OCI-LY7 (cell line): ENCODE data around the gene DHRS12. TPM values are rescaled to one million over a fixed set of nuclear protein-coding genes. Genes with fewer than 3 reads are reported as not detected.

Experiments
- BruUV-seq: library from RNA; stranded (reverse); fragments of 400-500 nt; replicated peaks from 2 replicates; lab custom pipeline; 2021; lab: Mats Ljungman, UMichigan
- CTCF ChIA-PET: fragments of 300-600 bp; sonication (Branson Sonifier 250); formaldehyde crosslinking; loops from one replicate; lab custom pipeline; 2022; ENCODE audit warnings: antibody characterized with exemption; ENCODE audit not compliant: unreplicated experiment; lab: Charles Lee
- POLR2A ChIA-PET: fragments of 300-600 bp; sonication (Branson Sonifier 250); formaldehyde crosslinking; loops from one replicate; lab custom pipeline; 2022; ENCODE audit warnings: antibody characterized with exemption; lab: Charles Lee
- DNase-seq: peaks from one replicate; pipeline ENCODE4 v3.0.0-alpha.2; 2015; ENCODE audit warnings: low spot score
- H2AFZ ChIP-seq: fragments of 200-600 bp; sonication (generic), shearing (Covaris generic); 2 replicates; pipeline ENCODE4 v1.6.1; 2014; ENCODE audit warnings: mild to moderate bottlenecking, antibody characterized with exemption, low read length, moderate library complexity
- H3K27ac ChIP-seq: fragments of 200-600 bp; sonication (generic); 2 replicates; pipeline ENCODE4 v1.5.1; 2014; ENCODE audit warnings: mixed run types, low read depth, mild to moderate bottlenecking, moderate library complexity, low read length, inconsistent platforms; ENCODE audit not compliant: poor library complexity, severe bottlenecking
- H3K36me3 ChIP-seq: fragments of 200-600 bp; sonication (generic); 2 replicates; pipeline ENCODE4 v1.6.1; 2014; ENCODE audit warnings: mild to moderate bottlenecking, antibody characterized with exemption, low read length, moderate library complexity, mixed read lengths; ENCODE audit not compliant: insufficient read depth
- H3K4me1 ChIP-seq: fragments of 200-600 bp; sonication (generic); 2 replicates; pipeline ENCODE4 v1.5.1; 2014; ENCODE audit warnings: mild to moderate bottlenecking, low read length; ENCODE audit not compliant: insufficient read depth, poor library complexity, severe bottlenecking
- H3K4me2 ChIP-seq: fragments of 200-600 bp; sonication (generic); 2 replicates; pipeline ENCODE4 v1.6.1; 2014; ENCODE audit warnings: mild to moderate bottlenecking, low read length
- H3K4me3 ChIP-seq: fragments of 200-600 bp; sonication (generic); 2 replicates; pipeline ENCODE4 v1.5.1; 2014; ENCODE audit warnings: mild to moderate bottlenecking, low read depth, low read length; ENCODE audit not compliant: poor library complexity, severe bottlenecking
- H3K79me2 ChIP-seq: fragments of 200-600 bp; sonication (generic); 2 replicates; pipeline ENCODE4 v1.6.1; 2016; ENCODE audit warnings: low read depth, mild to moderate bottlenecking, low read length, moderate library complexity, mixed read lengths; ENCODE audit not compliant: insufficient read depth
- H3K9me2 ChIP-seq: fragments of 200-600 bp; sonication (generic); 2 replicates; pipeline ENCODE4 v1.6.1; 2016; ENCODE audit warnings: mild to moderate bottlenecking, low read length, mixed read lengths; ENCODE audit not compliant: insufficient read depth
- H3K9me3 ChIP-seq: fragments of 200-600 bp; sonication (generic); 2 replicates; pipeline ENCODE4 v1.6.1; 2014; ENCODE audit warnings: mild to moderate bottlenecking, mixed run types, low read length, mixed read lengths
- H4K20me1 ChIP-seq: fragments of 200-600 bp; sonication (generic); 2 replicates; pipeline ENCODE4 v1.6.1; 2014; ENCODE audit warnings: mild to moderate bottlenecking, antibody characterized with exemption, low read length, moderate library complexity, mixed read lengths; ENCODE audit not compliant: insufficient read depth
- EZH2phosphoT487 ChIP-seq: fragments of 200-600 bp; sonication (generic); IDR thresholded peaks from 2 replicates; pipeline ENCODE4 v1.6.1; 2018; ENCODE audit warnings: low read depth, borderline replicate concordance, mild to moderate bottlenecking, mixed run types, antibody characterized with exemption, low read length, moderate library complexity, mixed read lengths
- intact Hi-C: fragments of 100-400 bp; cut with micrococcal nuclease; formaldehyde crosslinking; loops from one replicate; pipeline ENCODE4 v1.10.0; 2022; ENCODE audit not compliant: unreplicated experiment
- total RNA-seq, 2 experiments: library from RNA; depleted of rRNA in 1 of 2; stranded (reverse); fragments of >200 nt in 1 of 2; shearing (Covaris generic) in 1 of 2; gene quantifications; 2 replicates each; pipeline ENCODE4 v1.2.3, GENCODE V29; 2014 to 2022
- TF ChIP-seq, protein P1 (sequence below): fragments of 200-600 bp; sonication (generic); conservative IDR thresholded peaks from 2 replicates; pipeline ENCODE4 v1.5.1; 2014; ENCODE audit warnings: mild to moderate bottlenecking, antibody characterized with exemption, low read length, moderate library complexity, mixed read lengths

Gene DHRS12
- total RNA-seq, 2 experiments from 2014 or later, result 3.5 to 11.9 TPM

DNA sequence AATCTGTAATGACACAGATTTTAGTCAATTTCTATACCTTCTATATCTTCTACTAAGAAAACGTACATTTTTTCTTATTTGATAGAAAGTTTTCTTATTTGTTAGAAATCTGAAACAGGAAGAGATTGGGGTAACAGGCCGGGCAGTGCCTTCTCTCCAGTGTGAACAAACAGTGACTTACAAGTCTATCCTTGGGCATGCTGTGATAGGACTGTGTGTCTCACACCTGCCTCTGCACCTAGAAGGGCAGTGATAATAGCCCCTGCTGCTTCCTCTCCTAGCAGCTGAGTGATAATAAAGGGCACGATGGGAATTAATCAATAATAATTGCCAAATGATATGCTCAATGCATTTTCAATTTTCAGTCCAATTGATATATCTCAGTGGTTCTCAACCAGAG, 39.6 kb upstream of the DHRS12 start:
- H3K4me3 ChIP-seq, result no peak overlapping the region
- CTCF ChIA-PET, result no interaction called here
- H3K9me2 ChIP-seq, result no peaks in the 10 kb centered on the region
- H2AFZ ChIP-seq, result no peak overlapping the region
- peaks cover 3% of the 10 kb centered on the region for H3K4me1 ChIP-seq
- POLR2A ChIA-PET, result interaction anchor here (1.2 kb wide), 1 partner anchor 10 kb away, joined by 4 read pairs; no protein-coding TSS in a partner anchor
- no peak overlapping the region for H3K4me2 ChIP-seq
- TF ChIP-seq, protein P1, sequence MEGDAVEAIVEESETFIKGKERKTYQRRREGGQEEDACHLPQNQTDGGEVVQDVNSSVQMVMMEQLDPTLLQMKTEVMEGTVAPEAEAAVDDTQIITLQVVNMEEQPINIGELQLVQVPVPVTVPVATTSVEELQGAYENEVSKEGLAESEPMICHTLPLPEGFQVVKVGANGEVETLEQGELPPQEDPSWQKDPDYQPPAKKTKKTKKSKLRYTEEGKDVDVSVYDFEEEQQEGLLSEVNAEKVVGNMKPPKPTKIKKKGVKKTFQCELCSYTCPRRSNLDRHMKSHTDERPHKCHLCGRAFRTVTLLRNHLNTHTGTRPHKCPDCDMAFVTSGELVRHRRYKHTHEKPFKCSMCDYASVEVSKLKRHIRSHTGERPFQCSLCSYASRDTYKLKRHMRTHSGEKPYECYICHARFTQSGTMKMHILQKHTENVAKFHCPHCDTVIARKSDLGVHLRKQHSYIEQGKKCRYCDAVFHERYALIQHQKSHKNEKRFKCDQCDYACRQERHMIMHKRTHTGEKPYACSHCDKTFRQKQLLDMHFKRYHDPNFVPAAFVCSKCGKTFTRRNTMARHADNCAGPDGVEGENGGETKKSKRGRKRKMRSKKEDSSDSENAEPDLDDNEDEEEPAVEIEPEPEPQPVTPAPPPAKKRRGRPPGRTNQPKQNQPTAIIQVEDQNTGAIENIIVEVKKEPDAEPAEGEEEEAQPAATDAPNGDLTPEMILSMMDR, result no peak
- TF ChIP-seq EZH2phosphoT487, result no peak
- no peak overlapping the region for H3K27ac ChIP-seq
- H4K20me1 ChIP-seq, result no peaks in the 10 kb centered on the region
- H3K9me3 ChIP-seq, result no peaks in the 10 kb centered on the region
- intact Hi-C loops, result no loop called here
- no peaks in the 10 kb centered on the region for H3K36me3 ChIP-seq
- no TSS peak for BruUV-seq
- H3K79me2 ChIP-seq, result no peaks in the 10 kb centered on the region
- DNase-seq, result no peak

DNA sequence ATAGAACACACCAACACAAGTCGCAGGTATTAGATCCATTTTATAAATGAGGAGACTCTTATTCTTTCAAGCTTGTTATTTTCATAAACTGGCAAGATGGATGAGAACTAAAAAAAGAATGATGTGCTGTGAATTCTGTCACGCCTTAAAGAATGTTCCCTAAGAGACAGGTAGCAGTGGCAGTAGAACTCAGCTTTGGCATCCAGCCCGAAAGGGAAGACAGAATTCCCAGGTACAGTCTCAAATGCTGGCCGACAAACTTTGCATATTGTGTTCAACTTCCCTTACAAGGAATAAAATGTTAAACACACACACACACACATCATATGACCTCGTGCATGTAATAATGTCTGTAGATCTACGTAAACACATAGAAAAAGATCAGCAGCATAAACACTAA, 37.8 kb upstream of the DHRS12 start:
- intact Hi-C loops, result no loop called here
- Histone ChIP-seq H3K36me3 (no peaks in the 10 kb centered on the region), H3K9me2 (no peaks in the 10 kb centered on the region), H2AFZ (no peak overlapping the region), H3K9me3 (no peaks in the 10 kb centered on the region), H3K79me2 (no peaks in the 10 kb centered on the region), H4K20me1 (no peaks in the 10 kb centered on the region), H3K4me1 (no peaks in the 10 kb centered on the region), H3K4me3 (no peak overlapping the region), H3K4me2 (no peak overlapping the region), H3K27ac (no peak overlapping the region)
- ChIA-PET CTCF (interaction anchor here (0.6 kb wide), 1 partner anchor 1306 kb away, joined by 3 read pairs; no protein-coding TSS in a partner anchor), POLR2A (interaction anchor here (0.5 kb wide), 1 partner anchor 13 kb away, joined by 3 read pairs; no protein-coding TSS in a partner anchor)
- BruUV-seq, result no TSS peak
- TF ChIP-seq, protein P1, result no peak
- TF ChIP-seq EZH2phosphoT487, result no peak
- no peak for DNase-seq

DNA sequence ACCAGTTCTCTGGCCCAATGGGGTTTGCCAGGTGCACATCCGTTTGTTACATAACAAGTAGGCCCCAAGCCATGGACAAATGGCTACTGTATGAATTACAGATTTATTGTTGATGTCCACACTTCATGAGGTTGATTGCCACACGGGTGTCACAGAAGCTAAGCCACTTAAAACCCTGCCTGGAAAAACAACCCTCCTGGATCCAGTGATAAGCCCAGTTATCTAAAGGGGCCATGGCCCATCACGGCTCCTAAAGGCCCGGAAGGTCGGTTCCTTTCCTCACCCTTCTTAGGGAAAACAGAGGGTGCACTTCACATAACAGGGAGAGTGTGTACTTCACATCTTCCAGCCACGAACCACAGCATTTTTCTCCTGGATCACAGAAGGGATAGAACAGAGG, 37.0 kb upstream of the DHRS12 start:
- no peak for DNase-seq
- ChIA-PET CTCF (interaction anchor here (0.6 kb wide), 2 partner anchors 12 to 1307 kb away, joined by 3 read pairs; no protein-coding TSS in a partner anchor), POLR2A (no interaction called here)
- Histone ChIP-seq H3K9me3 (no peaks in the 10 kb centered on the region), H4K20me1 (no peaks in the 10 kb centered on the region), H3K9me2 (no peaks in the 10 kb centered on the region), H3K36me3 (no peaks in the 10 kb centered on the region), H3K27ac (no peak overlapping the region), H2AFZ (no peak overlapping the region), H3K4me3 (no peak overlapping the region), H3K4me1 (peaks cover 3% of the 10 kb centered on the region), H3K4me2 (no peak overlapping the region), H3K79me2 (no peaks in the 10 kb centered on the region)
- TF ChIP-seq, protein P1, result no peak
- no peak for TF ChIP-seq EZH2phosphoT487
- intact Hi-C loops, result no loop called here
- BruUV-seq, result no TSS peak
